ENCODE measurements around the gene HTRA1. TPM values are rescaled to one million over a fixed set of nuclear protein-coding genes. Genes with fewer than 3 reads are reported as not detected.

HTRA1 gene
- total and polyA plus RNA-seq, 10 donors, result 18.3 to 63.7 (median 35.3) TPM

DNA sequence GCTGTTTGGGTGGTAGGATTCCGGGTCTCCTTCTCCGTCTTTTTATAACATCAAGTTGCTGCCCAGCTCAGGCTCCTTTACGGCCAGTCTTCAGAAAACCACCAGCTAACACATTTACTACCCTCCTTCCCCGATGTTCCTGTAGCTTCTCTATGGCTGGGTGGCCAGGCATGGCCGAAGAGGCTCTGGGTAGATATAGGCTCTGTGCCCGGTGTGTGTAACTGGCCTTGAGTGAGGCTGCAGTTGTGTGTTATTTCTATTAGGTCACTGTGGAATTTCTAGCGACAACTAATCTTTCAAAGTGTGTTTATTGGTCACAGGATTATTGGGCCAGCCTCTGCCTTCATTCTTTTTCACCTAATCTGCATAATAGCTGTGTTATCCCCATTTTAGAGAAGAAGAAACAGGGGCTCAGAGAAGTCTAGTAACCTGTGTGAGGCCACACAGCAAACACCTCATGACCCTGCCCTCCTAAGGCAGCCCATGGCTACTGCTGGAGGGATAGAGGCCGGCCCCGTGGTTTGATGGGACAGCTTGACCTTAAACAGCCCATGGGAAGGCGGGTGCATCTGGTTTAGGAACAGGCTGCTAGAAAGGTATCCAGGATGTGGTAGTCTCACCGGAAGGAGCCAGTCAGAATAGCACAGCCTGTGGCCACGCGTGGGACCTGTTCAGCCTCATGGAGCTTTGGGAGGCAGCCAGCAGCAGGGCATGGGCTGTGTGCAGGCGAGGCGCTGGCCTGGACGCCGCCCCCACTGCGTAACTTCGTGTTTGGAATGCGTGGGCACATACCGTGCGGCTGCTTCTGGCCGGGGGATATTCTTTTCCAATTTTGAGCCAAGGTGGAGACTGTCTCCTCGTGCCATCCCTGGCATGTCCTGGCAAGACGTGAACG lies 29.7 kb downstream of the HTRA1 start:
- DNase-seq, result no peak
- TF ChIP-seq POLR2AphosphoS5 (IDR thresholded peaks at IDR 0.05) (peak in 2 of 3 donors; percentile 50 to 57), POLR2A (IDR thresholded peaks at IDR 0.05) (no peak)
- TF ChIP-seq, protein P1, sequence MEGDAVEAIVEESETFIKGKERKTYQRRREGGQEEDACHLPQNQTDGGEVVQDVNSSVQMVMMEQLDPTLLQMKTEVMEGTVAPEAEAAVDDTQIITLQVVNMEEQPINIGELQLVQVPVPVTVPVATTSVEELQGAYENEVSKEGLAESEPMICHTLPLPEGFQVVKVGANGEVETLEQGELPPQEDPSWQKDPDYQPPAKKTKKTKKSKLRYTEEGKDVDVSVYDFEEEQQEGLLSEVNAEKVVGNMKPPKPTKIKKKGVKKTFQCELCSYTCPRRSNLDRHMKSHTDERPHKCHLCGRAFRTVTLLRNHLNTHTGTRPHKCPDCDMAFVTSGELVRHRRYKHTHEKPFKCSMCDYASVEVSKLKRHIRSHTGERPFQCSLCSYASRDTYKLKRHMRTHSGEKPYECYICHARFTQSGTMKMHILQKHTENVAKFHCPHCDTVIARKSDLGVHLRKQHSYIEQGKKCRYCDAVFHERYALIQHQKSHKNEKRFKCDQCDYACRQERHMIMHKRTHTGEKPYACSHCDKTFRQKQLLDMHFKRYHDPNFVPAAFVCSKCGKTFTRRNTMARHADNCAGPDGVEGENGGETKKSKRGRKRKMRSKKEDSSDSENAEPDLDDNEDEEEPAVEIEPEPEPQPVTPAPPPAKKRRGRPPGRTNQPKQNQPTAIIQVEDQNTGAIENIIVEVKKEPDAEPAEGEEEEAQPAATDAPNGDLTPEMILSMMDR (IDR thresholded peaks at IDR 0.05 in 8 of 11, conservative IDR thresholded peaks at IDR 0.05 in 3 of 11), result no peak
- intact Hi-C loops (cut with DNase I; ENCODE audit: low total_unique reads), result no loop called here

GRCh38 chr10:122492006-122492405 lies 30.7 kb downstream of the HTRA1 start:
- no peak for DNase-seq
- intact Hi-C loops (cut with DNase I; ENCODE audit: low total_unique reads), result no loop called here
- Histone ChIP-seq H3K27me3 (replicated peaks in 1 of 7) (peaks cover 0 to 46% (median 0%) of the 10 kb centered on the region in 7 donors), H3K9me3 (no peaks in the 10 kb centered on the region), H3K4me1 (peaks cover 0 to 19% (median 2%) of the 10 kb centered on the region in 6 donors), H3K4me3 (no peak overlapping the region), H3K27ac (no peak overlapping the region), H3K36me3 (no peaks in the 10 kb centered on the region)
- WGBS, 5 donors, result 77 to 91% (median 83%) methylated on average over 9 of the region's 9 CpGs
- TF ChIP-seq POLR2AphosphoS5 (IDR thresholded peaks at IDR 0.05) (no peak), POLR2A (IDR thresholded peaks at IDR 0.05) (no peak)
- TF ChIP-seq, protein P1 (IDR thresholded peaks at IDR 0.05 in 8 of 11, conservative IDR thresholded peaks at IDR 0.05 in 3 of 11), result no peak

More for the DNA sequence above, 29.7 kb downstream of the HTRA1 start:
- 72 to 85% (median 78%) methylated on average over 25 to 26 of the region's 26 CpGs for WGBS, 5 donors
- no peak overlapping the region for H3K4me3 ChIP-seq
- H3K27me3 ChIP-seq (replicated peaks in 1 of 7), result peaks cover 0 to 46% (median 0%) of the 10 kb centered on the region in 7 donors
- no peaks in the 10 kb centered on the region for H3K9me3 ChIP-seq
- H3K36me3 ChIP-seq, result no peaks in the 10 kb centered on the region
- peaks cover 0 to 21% (median 2%) of the 10 kb centered on the region in 6 donors for H3K4me1 ChIP-seq
- H3K27ac ChIP-seq, result no peak overlapping the region

DNA sequence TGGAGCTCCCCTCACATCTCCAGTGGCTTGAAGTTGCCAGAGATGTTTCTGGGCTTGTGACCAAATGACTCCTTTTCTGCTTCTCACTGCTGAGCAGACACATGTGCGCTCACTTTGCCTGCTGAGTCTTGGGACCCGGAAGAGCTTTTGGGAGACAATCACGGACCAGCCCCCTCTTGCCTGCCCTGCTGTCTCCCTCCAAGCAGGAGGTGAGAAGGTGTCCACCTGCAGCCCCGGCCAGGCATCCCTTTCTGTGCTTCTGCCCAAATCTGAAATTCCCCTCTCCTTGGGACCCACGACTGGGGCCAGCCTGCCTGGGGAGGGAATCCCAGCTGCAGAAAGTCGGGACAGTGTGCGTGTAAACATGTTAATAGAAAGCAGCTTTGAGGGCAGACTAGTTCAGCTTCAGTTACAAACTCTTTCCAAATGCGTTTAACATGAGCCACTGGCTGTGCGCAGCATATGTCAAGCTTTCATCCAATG lies 31.7 kb downstream of the HTRA1 start:
- no peak for DNase-seq
- Histone ChIP-seq H3K4me1 (peaks cover 0 to 19% (median 2%) of the 10 kb centered on the region in 6 donors), H3K9me3 (no peaks in the 10 kb centered on the region), H3K36me3 (no peaks in the 10 kb centered on the region), H3K4me3 (no peak overlapping the region), H3K27me3 (replicated peaks in 1 of 7) (peaks cover 0 to 46% (median 0%) of the 10 kb centered on the region in 7 donors), H3K27ac (no peak overlapping the region)
- intact Hi-C loops (cut with DNase I; ENCODE audit: low total_unique reads), result no loop called here
- WGBS, 5 donors, result 74 to 86% (median 81%) methylated on average over 9 of the region's 9 CpGs
- TF ChIP-seq POLR2A (IDR thresholded peaks at IDR 0.05) (no peak), POLR2AphosphoS5 (IDR thresholded peaks at IDR 0.05) (no peak)
- TF ChIP-seq, protein P1 (IDR thresholded peaks at IDR 0.05 in 8 of 11, conservative IDR thresholded peaks at IDR 0.05 in 3 of 11), result no peak

GRCh38 chr10:122493761-122494160 lies 32.4 kb downstream of the HTRA1 start:
- no peaks in the 10 kb centered on the region for H3K9me3 ChIP-seq
- H3K4me1 ChIP-seq, result peaks cover 0 to 19% (median 2%) of the 10 kb centered on the region in 6 donors
- no peak overlapping the region for H3K4me3 ChIP-seq
- 75 to 85% (median 80%) methylated on average over 4 of the region's 4 CpGs for WGBS, 5 donors
- peaks cover 0 to 46% (median 0%) of the 10 kb centered on the region in 7 donors for H3K27me3 ChIP-seq (replicated peaks in 1 of 7)
- H3K27ac ChIP-seq, result no peak overlapping the region
- TF ChIP-seq POLR2AphosphoS5 (IDR thresholded peaks at IDR 0.05), result no peak
- no peak for DNase-seq
- intact Hi-C loops (cut with DNase I; ENCODE audit: low total_unique reads), result no loop called here
- H3K36me3 ChIP-seq, result no peaks in the 10 kb centered on the region
